Astrocyte (in vitro differentiated cells and primary cell): Measurements from ENCODE around the gene SH3BP2.

Experiments
- EZH2 ChIP-seq: IDR thresholded peaks from 2 replicates; pipeline ENCODE4 v1.6.1; 2012; ENCODE audit warnings: mild to moderate bottlenecking, low read length, inconsistent platforms; ENCODE audit not compliant: insufficient read depth
- TF ChIP-seq, protein P1 (sequence below): IDR thresholded peaks from 2 replicates; pipeline ENCODE4 v1.5.1; 2011; ENCODE audit warnings: low read depth, mild to moderate bottlenecking, inconsistent platforms, low read length, moderate library complexity; ENCODE audit not compliant: insufficient read depth

DNA sequence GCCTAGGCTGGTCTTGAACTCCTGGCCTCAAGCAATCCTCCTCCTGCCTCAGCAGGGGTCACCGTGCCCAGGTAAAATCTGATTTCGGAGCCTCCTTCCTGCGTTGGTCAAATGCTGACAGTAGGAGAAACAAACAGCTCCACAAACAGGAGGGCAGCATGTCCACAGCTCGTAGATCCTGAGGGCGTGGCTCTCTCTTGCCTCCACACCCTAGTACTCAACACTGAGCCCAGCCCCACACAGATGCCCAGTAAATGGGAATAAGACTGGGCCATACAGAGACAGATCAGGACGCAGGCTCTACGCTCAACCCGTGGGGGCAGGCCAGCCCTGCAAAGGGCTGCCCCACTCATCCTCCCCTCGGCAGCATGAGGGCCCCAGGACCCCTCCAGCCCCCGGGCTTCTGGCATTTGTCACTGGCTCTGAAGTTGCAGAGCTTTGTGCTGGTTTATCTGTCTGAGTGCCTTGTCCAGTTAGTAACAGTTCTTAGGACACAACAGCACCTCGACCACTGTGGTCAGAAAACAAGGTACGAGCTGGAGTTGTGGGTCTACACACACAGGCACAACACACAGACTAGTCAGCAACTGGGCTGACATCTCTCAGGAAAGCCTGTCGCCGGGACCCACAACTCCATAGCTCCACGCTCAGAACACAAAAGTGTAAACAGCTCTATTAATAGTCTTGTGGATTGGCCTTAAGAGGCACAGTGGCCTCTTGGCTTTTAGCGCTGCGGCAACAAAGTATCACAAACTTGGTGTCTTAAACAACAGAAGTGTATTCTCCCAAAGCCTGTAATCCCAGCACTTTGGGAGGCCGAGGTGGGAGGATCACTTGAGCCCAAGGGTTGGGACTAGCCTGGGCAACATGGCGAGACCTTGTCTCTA lies 41.9 kb upstream of the SH3BP2 start:
- TF ChIP-seq, protein P1, sequence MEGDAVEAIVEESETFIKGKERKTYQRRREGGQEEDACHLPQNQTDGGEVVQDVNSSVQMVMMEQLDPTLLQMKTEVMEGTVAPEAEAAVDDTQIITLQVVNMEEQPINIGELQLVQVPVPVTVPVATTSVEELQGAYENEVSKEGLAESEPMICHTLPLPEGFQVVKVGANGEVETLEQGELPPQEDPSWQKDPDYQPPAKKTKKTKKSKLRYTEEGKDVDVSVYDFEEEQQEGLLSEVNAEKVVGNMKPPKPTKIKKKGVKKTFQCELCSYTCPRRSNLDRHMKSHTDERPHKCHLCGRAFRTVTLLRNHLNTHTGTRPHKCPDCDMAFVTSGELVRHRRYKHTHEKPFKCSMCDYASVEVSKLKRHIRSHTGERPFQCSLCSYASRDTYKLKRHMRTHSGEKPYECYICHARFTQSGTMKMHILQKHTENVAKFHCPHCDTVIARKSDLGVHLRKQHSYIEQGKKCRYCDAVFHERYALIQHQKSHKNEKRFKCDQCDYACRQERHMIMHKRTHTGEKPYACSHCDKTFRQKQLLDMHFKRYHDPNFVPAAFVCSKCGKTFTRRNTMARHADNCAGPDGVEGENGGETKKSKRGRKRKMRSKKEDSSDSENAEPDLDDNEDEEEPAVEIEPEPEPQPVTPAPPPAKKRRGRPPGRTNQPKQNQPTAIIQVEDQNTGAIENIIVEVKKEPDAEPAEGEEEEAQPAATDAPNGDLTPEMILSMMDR = no peak
- no peak for TF ChIP-seq EZH2
